ENCODE data around the gene HDLBP. TPM values are rescaled to one million over a fixed set of nuclear protein-coding genes. Genes with fewer than 3 reads are reported as not detected.
A peak's percentile ranks its signal among the peaks of the same experiment; 100 is the strongest.
"Not testable (repeated sequence)": the region's sequence is repeated elsewhere in the genome, so short reads cannot be mapped to it uniquely, and the experiment has no call there.

HDLBP gene
- total RNA-seq, 1 donor: 1,418 TPM

GRCh38 chr2:241280291-241280690 is 35.2 kb downstream of the HDLBP start:
- Histone ChIP-seq H3K9me3 (ENCODE audit: low read depth, low read length) (no peaks in the 10 kb centered on the region), H4K20me1 (ENCODE audit: insufficient read depth, low read length) (peaks cover 41% of the 10 kb centered on the region)
- DNase-seq (ENCODE audit: insufficient read length, low spot score, missing footprints): no peak

DNA sequence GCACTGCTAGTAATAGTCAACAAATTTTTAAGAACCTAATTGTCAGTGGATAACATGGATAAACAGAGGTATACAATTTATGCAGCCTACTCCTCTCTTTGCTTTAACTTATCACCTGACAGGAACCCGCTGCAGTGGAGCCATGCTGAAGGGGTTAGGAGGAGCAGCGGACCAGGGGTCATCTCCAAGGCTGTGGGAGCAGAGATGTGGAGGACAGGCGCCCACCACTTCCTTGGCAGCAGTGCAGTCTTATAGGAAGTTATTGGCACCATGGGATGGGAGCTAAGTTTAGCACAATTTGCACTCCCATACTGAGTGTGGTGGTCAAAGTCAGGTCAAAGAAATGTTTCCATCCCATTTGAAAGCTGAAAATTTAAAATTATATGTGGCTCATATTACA is 35.6 kb downstream of the HDLBP start:
- peaks cover 8% of the 10 kb centered on the region for H3K4me1 ChIP-seq (ENCODE audit: insufficient read depth, low read length)
- H3K27me3 ChIP-seq (ENCODE audit: insufficient read depth, low read length): no peaks in the 10 kb centered on the region
- TF ChIP-seq, protein P1, sequence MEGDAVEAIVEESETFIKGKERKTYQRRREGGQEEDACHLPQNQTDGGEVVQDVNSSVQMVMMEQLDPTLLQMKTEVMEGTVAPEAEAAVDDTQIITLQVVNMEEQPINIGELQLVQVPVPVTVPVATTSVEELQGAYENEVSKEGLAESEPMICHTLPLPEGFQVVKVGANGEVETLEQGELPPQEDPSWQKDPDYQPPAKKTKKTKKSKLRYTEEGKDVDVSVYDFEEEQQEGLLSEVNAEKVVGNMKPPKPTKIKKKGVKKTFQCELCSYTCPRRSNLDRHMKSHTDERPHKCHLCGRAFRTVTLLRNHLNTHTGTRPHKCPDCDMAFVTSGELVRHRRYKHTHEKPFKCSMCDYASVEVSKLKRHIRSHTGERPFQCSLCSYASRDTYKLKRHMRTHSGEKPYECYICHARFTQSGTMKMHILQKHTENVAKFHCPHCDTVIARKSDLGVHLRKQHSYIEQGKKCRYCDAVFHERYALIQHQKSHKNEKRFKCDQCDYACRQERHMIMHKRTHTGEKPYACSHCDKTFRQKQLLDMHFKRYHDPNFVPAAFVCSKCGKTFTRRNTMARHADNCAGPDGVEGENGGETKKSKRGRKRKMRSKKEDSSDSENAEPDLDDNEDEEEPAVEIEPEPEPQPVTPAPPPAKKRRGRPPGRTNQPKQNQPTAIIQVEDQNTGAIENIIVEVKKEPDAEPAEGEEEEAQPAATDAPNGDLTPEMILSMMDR (IDR thresholded peaks at IDR 0.05; ENCODE audit: extremely low read depth, low read depth, low read length): no peak

More at GRCh38 chr2:241280291-241280690, 35.2 kb downstream of the HDLBP start:
- Histone ChIP-seq H3K4me1 (ENCODE audit: insufficient read depth, low read length) (peaks cover 8% of the 10 kb centered on the region), H3K36me3 (ENCODE audit: insufficient read depth, low read length) (peaks cover 2% of the 10 kb centered on the region), H3K4me2 (ENCODE audit: insufficient read depth, low read length) (no peak overlapping the region), H3K4me3 (ENCODE audit: insufficient read depth, low read length) (no peak overlapping the region), H3K79me2 (ENCODE audit: insufficient read depth, low read length) (peaks cover 98% of the 10 kb centered on the region), H3K27me3 (ENCODE audit: insufficient read depth, low read length) (no peaks in the 10 kb centered on the region), H2AFZ (ENCODE audit: low read length) (no peak overlapping the region), H3K27ac (ENCODE audit: low read depth, low read length) (no peak overlapping the region)
- TF ChIP-seq, protein P1 (IDR thresholded peaks at IDR 0.05; ENCODE audit: extremely low read depth, low read depth, low read length): no peak

DNA sequence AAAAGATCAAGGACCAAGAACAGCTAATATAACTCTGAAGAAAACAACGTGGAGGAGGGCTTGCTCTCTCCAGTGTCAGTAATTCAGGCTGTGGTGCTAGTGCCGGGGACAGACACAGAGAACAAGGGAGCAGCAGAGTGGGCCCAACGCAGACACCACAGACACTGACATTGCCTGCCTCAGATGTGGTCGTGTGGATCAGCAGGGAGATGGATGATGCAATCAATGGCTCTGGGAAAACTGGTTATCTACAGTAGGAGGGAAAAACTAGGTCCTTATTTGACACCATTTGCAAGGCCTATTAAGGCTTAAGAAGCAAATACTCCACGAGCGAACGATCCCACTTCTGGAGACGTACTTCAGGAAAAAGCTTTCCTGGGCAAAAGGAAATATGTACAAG is 36.1 kb downstream of the HDLBP start:
- H3K4me1 ChIP-seq (ENCODE audit: insufficient read depth, low read length): peaks cover 8% of the 10 kb centered on the region
- H3K4me2 ChIP-seq (ENCODE audit: insufficient read depth, low read length): no peak overlapping the region
- TF ChIP-seq, protein P1 (IDR thresholded peaks at IDR 0.05; ENCODE audit: extremely low read depth, low read depth, low read length): no peak
- no peak for DNase-seq (ENCODE audit: insufficient read length, low spot score, missing footprints)
- H3K79me2 ChIP-seq (ENCODE audit: insufficient read depth, low read length): peaks cover 99% of the 10 kb centered on the region
- peak overlapping the region; percentile 67 for H2AFZ ChIP-seq (ENCODE audit: low read length)
- H3K9me3 ChIP-seq (ENCODE audit: low read depth, low read length): no peaks in the 10 kb centered on the region
- H3K36me3 ChIP-seq (ENCODE audit: insufficient read depth, low read length): no peaks in the 10 kb centered on the region
- no peak overlapping the region for H3K27ac ChIP-seq (ENCODE audit: low read depth, low read length)
- H3K4me3 ChIP-seq (ENCODE audit: insufficient read depth, low read length): no peak overlapping the region
- H3K27me3 ChIP-seq (ENCODE audit: insufficient read depth, low read length): no peaks in the 10 kb centered on the region
- peaks cover 37% of the 10 kb centered on the region for H4K20me1 ChIP-seq (ENCODE audit: insufficient read depth, low read length)

More for the DNA sequence above, 35.6 kb downstream of the HDLBP start:
- Histone ChIP-seq H3K4me2 (ENCODE audit: insufficient read depth, low read length) (no peak overlapping the region), H4K20me1 (ENCODE audit: insufficient read depth, low read length) (peaks cover 36% of the 10 kb centered on the region), H3K4me3 (ENCODE audit: insufficient read depth, low read length) (no peak overlapping the region), H3K9me3 (ENCODE audit: low read depth, low read length) (no peaks in the 10 kb centered on the region), H3K36me3 (ENCODE audit: insufficient read depth, low read length) (no peaks in the 10 kb centered on the region), H2AFZ (ENCODE audit: low read length) (no peak overlapping the region), H3K27ac (ENCODE audit: low read depth, low read length) (no peak overlapping the region), H3K79me2 (ENCODE audit: insufficient read depth, low read length) (peaks cover 98% of the 10 kb centered on the region)
- DNase-seq (ENCODE audit: insufficient read length, low spot score, missing footprints): no peak

DNA sequence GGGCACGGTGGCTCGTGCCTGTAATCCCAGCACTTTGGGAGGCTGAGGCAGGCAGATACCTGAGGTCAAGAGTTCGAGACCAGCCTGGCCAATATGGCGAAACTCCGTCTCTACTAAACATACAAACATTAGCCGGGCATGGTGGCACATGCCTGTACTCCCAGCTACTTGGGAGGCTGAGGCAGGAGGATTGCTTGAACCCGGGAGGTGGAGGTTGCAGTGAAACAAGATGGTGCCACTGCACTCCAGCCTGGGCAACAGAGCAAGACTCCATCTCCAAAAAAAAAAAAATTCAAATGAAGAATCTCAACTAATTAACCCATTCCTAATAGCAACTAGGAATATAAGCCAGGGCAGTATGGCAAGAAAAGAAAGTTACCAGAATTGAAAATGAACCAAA is 37.2 kb downstream of the HDLBP start:
- not testable (repeated sequence) for H3K27ac ChIP-seq (ENCODE audit: low read depth, low read length); H3K4me1 ChIP-seq (ENCODE audit: insufficient read depth, low read length); H3K9me3 ChIP-seq (ENCODE audit: low read depth, low read length); H3K4me3 ChIP-seq (ENCODE audit: insufficient read depth, low read length); H3K27me3 ChIP-seq (ENCODE audit: insufficient read depth, low read length); H2AFZ ChIP-seq (ENCODE audit: low read length); DNase-seq (ENCODE audit: insufficient read length, low spot score, missing footprints); H3K4me2 ChIP-seq (ENCODE audit: insufficient read depth, low read length); H3K36me3 ChIP-seq (ENCODE audit: insufficient read depth, low read length)
- peaks cover 44% of the 10 kb centered on the region for H4K20me1 ChIP-seq (ENCODE audit: insufficient read depth, low read length)
- H3K79me2 ChIP-seq (ENCODE audit: insufficient read depth, low read length): peaks cover 100% of the 10 kb centered on the region

Measured in osteoblast (primary cell).